ENCODE data around the gene A3GALT2. TPM values are rescaled to one million over a fixed set of nuclear protein-coding genes. Genes with fewer than 3 reads are reported as not detected.
A peak's percentile ranks its signal among the peaks of the same experiment; 100 is the strongest.

The A3GALT2 gene
- polyA plus RNA-seq, 1 experiment: not detected

- no peaks in the 10 kb centered on the region for H3K27me3 ChIP-seq (ENCODE audit: control insufficient read depth, insufficient read depth, low read length)
- CTCF ChIA-PET: interaction anchor here (0.8 to 19.9 kb wide), 15 partner anchors 12 to 139 kb away, joined by 3 to 203 read pairs (median 4); partner anchors contain the start of gene ZSCAN20
- TF ChIP-seq CTCF (IDR thresholded peaks at IDR 0.05; ENCODE audit: insufficient read depth, low read depth, low read length): peak; percentile 97
- no peak overlapping the region for H3K4me3 ChIP-seq (ENCODE audit: low read depth, low read length)
- POLR2A ChIA-PET: no interaction called here
- peaks cover 13% of the 10 kb centered on the region for H3K36me3 ChIP-seq (ENCODE audit: control insufficient read depth, insufficient read depth, low read length)
- DNase-seq (ENCODE audit: low read depth): no peak
Measured at GRCh38 chr1:33367485-33368405, 46.8 kb upstream of the A3GALT2 start.

DNA sequence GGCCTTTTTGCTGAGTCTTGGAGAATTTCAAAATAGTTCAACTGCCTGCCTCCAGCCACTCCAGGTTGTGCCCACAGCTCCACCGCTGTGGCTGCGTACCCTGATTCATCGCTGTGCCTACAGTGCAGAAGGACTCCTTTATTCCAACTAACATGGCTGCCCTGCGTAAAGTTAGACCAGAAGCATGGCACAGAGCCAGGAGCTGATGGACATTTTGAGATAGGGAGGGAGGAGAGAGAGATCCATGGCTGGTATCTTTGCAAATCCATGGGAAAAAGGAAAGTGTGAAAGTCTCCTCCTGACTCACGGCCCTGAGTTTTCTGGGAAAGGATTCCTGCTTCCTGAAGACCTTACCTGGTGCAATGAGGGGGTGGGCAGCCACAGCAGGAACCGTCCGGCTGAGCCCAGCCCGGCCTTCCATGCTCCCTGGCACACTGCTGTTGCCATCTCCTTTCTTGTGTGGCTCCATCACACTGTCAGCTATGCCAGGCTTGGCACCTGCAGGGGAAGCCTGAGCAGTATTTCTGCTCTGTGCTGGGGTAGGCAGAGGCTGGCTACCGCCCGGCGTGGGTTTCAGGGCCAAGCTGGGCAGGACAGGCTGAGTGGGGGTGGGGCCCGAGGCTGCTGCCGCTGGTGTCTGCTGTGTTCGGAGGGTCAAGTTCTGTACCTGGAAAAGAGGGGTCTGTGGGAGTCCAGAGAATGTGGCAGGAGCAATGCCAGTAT is 46.0 kb upstream of the A3GALT2 start:
- no peak for TF ChIP-seq CTCF (IDR thresholded peaks at IDR 0.05; ENCODE audit: insufficient read depth, low read depth, low read length)
- no peaks in the 10 kb centered on the region for H3K27me3 ChIP-seq (ENCODE audit: control insufficient read depth, insufficient read depth, low read length)
- peaks cover 9% of the 10 kb centered on the region for H3K36me3 ChIP-seq (ENCODE audit: control insufficient read depth, insufficient read depth, low read length)
- DNase-seq (ENCODE audit: low read depth): no peak
- CTCF ChIA-PET: interaction anchor here (0.7 to 19.9 kb wide), 14 partner anchors 8 to 147 kb away, joined by 3 to 203 read pairs (median 4); partner anchors contain the start of gene ZSCAN20
- H3K4me3 ChIP-seq (ENCODE audit: low read depth, low read length): no peak overlapping the region
- POLR2A ChIA-PET: no interaction called here

GRCh38 chr1:33365560-33365997 is 44.7 kb upstream of the A3GALT2 start:
- POLR2A ChIA-PET: no interaction called here

DNA sequence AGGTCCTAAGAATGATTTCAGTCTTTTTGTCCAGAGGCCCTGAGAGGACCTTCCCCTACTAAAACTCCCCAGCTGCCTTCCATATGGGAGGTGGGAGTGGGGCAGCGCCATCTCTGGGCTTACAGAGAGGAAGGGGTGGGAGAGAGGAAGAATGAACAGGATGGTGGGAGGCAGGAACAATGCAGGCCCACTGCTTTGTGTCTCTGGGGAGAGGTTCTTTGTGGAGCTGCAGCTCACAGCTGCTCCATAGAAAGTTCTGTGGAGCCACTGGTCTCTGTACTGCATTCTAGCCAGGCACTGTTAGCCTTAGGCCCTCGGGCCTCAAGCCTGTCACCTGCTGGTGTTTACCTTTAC is 43.6 kb upstream of the A3GALT2 start:
- no peaks in the 10 kb centered on the region for H3K27me3 ChIP-seq (ENCODE audit: control insufficient read depth, insufficient read depth, low read length)
- ChIA-PET POLR2A (no interaction called here), CTCF (interaction anchor here (0.8 to 19.9 kb wide), 8 partner anchors 26 to 237 kb away, joined by 3 to 203 read pairs (median 4); partner anchors contain the start of gene ZSCAN20)
- peaks cover 6% of the 10 kb centered on the region for H3K36me3 ChIP-seq (ENCODE audit: control insufficient read depth, insufficient read depth, low read length)
- H3K4me3 ChIP-seq (ENCODE audit: low read depth, low read length): no peak overlapping the region
- no peak for TF ChIP-seq CTCF (IDR thresholded peaks at IDR 0.05; ENCODE audit: insufficient read depth, low read depth, low read length)
- DNase-seq (ENCODE audit: low read depth): no peak

More at GRCh38 chr1:33365560-33365997, 44.7 kb upstream of the A3GALT2 start:
- CTCF ChIA-PET: interaction anchor here (1.0 to 19.9 kb wide), 7 partner anchors 28 to 238 kb away, joined by 3 to 203 read pairs (median 4); partner anchors contain the start of gene ZSCAN20
- TF ChIP-seq CTCF (IDR thresholded peaks at IDR 0.05; ENCODE audit: insufficient read depth, low read depth, low read length): no peak
- H3K36me3 ChIP-seq (ENCODE audit: control insufficient read depth, insufficient read depth, low read length): peaks cover 6% of the 10 kb centered on the region
- no peaks in the 10 kb centered on the region for H3K27me3 ChIP-seq (ENCODE audit: control insufficient read depth, insufficient read depth, low read length)
- no peak for DNase-seq (ENCODE audit: low read depth)
- no peak overlapping the region for H3K4me3 ChIP-seq (ENCODE audit: low read depth, low read length)

DNA sequence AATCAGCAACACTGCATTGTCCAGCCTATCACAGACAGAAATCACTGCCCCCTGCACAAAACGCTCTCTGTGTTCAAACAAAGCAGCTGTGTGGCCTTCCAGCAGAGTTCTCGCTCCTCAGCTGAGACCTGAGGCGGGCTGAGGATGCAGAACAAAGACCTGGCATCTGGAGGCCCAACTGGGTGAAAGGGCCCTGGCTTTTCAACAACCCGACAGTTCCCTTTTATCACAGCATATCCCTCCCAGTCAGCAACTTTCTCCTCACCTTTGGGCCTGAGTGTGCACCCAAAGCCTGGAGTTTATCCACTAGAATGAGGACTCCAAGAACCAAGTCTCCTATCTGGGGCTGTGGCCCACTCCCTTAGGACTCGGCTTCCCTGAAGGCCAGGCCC is 42.6 kb upstream of the A3GALT2 start:
- POLR2A ChIA-PET: interaction anchor here (0.6 kb wide), 2 partner anchors 15 to 25 kb away, joined by 3 to 4 read pairs; no protein-coding TSS in a partner anchor
- TF ChIP-seq CTCF (IDR thresholded peaks at IDR 0.05; ENCODE audit: insufficient read depth, low read depth, low read length): no peak
- CTCF ChIA-PET: interaction anchor here (1.2 to 19.9 kb wide), 4 partner anchors 46 to 144 kb away, joined by 3 to 203 read pairs (median 4); no protein-coding TSS in a partner anchor

More for the DNA sequence above, 42.6 kb upstream of the A3GALT2 start:
- no peak for DNase-seq (ENCODE audit: low read depth)
- Histone ChIP-seq H3K36me3 (ENCODE audit: control insufficient read depth, insufficient read depth, low read length) (peaks cover 3% of the 10 kb centered on the region), H3K27me3 (ENCODE audit: control insufficient read depth, insufficient read depth, low read length) (no peaks in the 10 kb centered on the region), H3K4me3 (ENCODE audit: low read depth, low read length) (no peak overlapping the region)
